Adrenal gland (tissue), 5 donors: Measurements from ENCODE around the gene SCFD2.

Experiments
- POLR2A ChIP-seq, 2 donors: fragments of 450-650 bp; IDR thresholded peaks; one replicate each; pipeline ENCODE4 v1.6.1; 2017; ENCODE audit warnings: antibody characterized with exemption in 2 of 2, mild to moderate bottlenecking in 2 of 2, moderate library complexity in 1 of 2
- TF ChIP-seq, protein P1 (sequence below), 6 experiments: fragments of 450-650 bp in 4 of 6; fragments of 200-600 bp in 2 of 6; sonication (generic) in 1 of 6; IDR thresholded peaks; 1 replicate in 5 of 6; 2 replicates in 1 of 6; pipeline versions ENCODE4 v1.5.1 to v1.8.0; 2016 to 2021; ENCODE audit warnings: antibody characterized with exemption in 6 of 6, mild to moderate bottlenecking in 2 of 6, moderate library complexity in 1 of 6
- donor health status: DM: no; HTN: no; CAD: no.

GRCh38 chr4:52954560-52955170, 411.2 kb downstream of the SCFD2 start:
- no peak for TF ChIP-seq POLR2A (IDR thresholded peaks at IDR 0.05)
- TF ChIP-seq, protein P1, sequence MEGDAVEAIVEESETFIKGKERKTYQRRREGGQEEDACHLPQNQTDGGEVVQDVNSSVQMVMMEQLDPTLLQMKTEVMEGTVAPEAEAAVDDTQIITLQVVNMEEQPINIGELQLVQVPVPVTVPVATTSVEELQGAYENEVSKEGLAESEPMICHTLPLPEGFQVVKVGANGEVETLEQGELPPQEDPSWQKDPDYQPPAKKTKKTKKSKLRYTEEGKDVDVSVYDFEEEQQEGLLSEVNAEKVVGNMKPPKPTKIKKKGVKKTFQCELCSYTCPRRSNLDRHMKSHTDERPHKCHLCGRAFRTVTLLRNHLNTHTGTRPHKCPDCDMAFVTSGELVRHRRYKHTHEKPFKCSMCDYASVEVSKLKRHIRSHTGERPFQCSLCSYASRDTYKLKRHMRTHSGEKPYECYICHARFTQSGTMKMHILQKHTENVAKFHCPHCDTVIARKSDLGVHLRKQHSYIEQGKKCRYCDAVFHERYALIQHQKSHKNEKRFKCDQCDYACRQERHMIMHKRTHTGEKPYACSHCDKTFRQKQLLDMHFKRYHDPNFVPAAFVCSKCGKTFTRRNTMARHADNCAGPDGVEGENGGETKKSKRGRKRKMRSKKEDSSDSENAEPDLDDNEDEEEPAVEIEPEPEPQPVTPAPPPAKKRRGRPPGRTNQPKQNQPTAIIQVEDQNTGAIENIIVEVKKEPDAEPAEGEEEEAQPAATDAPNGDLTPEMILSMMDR (IDR thresholded peaks at IDR 0.05), result no peak
